Fibroblast of villous mesenchyme (primary cell): ENCODE results near the gene MKNK2. TPM values are rescaled to one million over a fixed set of nuclear protein-coding genes. Genes with fewer than 3 reads are reported as not detected.
A peak's percentile ranks its signal among the peaks of the same experiment; 100 is the strongest.

Source experiments
- DNase-seq: peaks from one replicate; pipeline ENCODE4 v3.0.0-alpha.2; 2010; ENCODE audit warnings: low read depth
- H3K4me3 ChIP-seq: 2 replicates; pipeline ENCODE4 v1.5.1; 2011; ENCODE audit warnings: low read depth, mild to moderate bottlenecking, low read length
- CTCF ChIP-seq: IDR thresholded peaks from 2 replicates; pipeline ENCODE4 v1.5.1; 2012; ENCODE audit warnings: low read depth, mild to moderate bottlenecking, low read length; ENCODE audit not compliant: insufficient read depth
- total RNA-seq: library from RNA; depleted of rRNA; stranded (reverse); fragments of >200 nt; gene quantifications from 2 replicates; pipeline ENCODE4 v1.2.3, GENCODE V29; 2012

MKNK2 gene
- total RNA-seq, 1 donor, result 59.2 TPM

- TF ChIP-seq CTCF, result no peak
- no peak for DNase-seq
- H3K4me3 ChIP-seq, result no peak overlapping the region
These were observed 17.8 kb downstream of the MKNK2 start for GRCh38 chr19:2033115-2033824.

GRCh38 chr19:2032296-2032941 is 18.6 kb downstream of the MKNK2 start:
- peak; percentile 90 for DNase-seq
- TF ChIP-seq CTCF, result no peak
- peak overlapping the region; percentile 29 for H3K4me3 ChIP-seq

- H3K4me3 ChIP-seq, result no peak overlapping the region
- TF ChIP-seq CTCF, result no peak
- peak; percentile 66 for DNase-seq
These were observed 23.7 kb downstream of the MKNK2 start for GRCh38 chr19:2027361-2027760.

- no peak overlapping the region for H3K4me3 ChIP-seq
- no peak for DNase-seq
- TF ChIP-seq CTCF, result no peak
These were observed 24.3 kb downstream of the MKNK2 start for GRCh38 chr19:2026770-2027169.

GRCh38 chr19:2022289-2022688 is 28.8 kb downstream of the MKNK2 start:
- no peak overlapping the region for H3K4me3 ChIP-seq
- TF ChIP-seq CTCF, result no peak
- DNase-seq, result no peak

GRCh38 chr19:2021453-2022140 is 29.4 kb downstream of the MKNK2 start:
- no peak for DNase-seq
- no peak for TF ChIP-seq CTCF
- H3K4me3 ChIP-seq, result no peak overlapping the region
